GM23248 (cell line): ENCODE results near the gene TEKTIP1. TPM values are rescaled to one million over a fixed set of nuclear protein-coding genes. Genes with fewer than 3 reads are reported as not detected.

Experiments
- DNase-seq: peaks from one replicate; pipeline ENCODE4 v3.0.0-alpha.2; 2015
- H2AFZ ChIP-seq: fragments of 200-600 bp; sonication (generic); 2 replicates; pipeline ENCODE4 v1.6.1; 2016; ENCODE audit warnings: antibody characterized with exemption
- H3F3A ChIP-seq: fragments of 200-600 bp; sonication (generic); 2 replicates; pipeline ENCODE4 v1.6.1; 2016; ENCODE audit warnings: mild to moderate bottlenecking, antibody characterized with exemption, mixed run types; ENCODE audit not compliant: insufficient read depth
- H3K27ac ChIP-seq: fragments of 200-600 bp; sonication (generic); 2 replicates; pipeline ENCODE4 v1.5.1; 2016; ENCODE audit warnings: mild to moderate bottlenecking
- H3K27me3 ChIP-seq: fragments of 200-600 bp; sonication (generic); replicated peaks from 2 replicates; pipeline ENCODE4 v1.6.1; 2016; ENCODE audit warnings: mild to moderate bottlenecking; ENCODE audit not compliant: insufficient read depth
- H3K36me3 ChIP-seq: fragments of 200-600 bp; sonication (generic); 2 replicates; pipeline ENCODE4 v1.6.1; 2016; ENCODE audit warnings: low read depth, mild to moderate bottlenecking
- H3K4me1 ChIP-seq: fragments of 200-600 bp; sonication (generic); 2 replicates; pipeline ENCODE4 v1.6.1; 2016; ENCODE audit warnings: mild to moderate bottlenecking; ENCODE audit not compliant: insufficient read depth
- H3K4me2 ChIP-seq: fragments of 200-600 bp; sonication (generic); one replicate; pipeline ENCODE4 v1.6.1; 2016; ENCODE audit warnings: mild to moderate bottlenecking; ENCODE audit not compliant: unreplicated experiment
- H3K4me3 ChIP-seq: fragments of 200-600 bp; sonication (generic); 2 replicates; pipeline ENCODE4 v1.5.1; 2016; ENCODE audit warnings: mild to moderate bottlenecking
- H3K79me2 ChIP-seq: fragments of 200-600 bp; sonication (generic); 2 replicates; pipeline ENCODE4 v1.6.1; 2016; ENCODE audit warnings: mild to moderate bottlenecking; ENCODE audit not compliant: insufficient read depth
- H3K9ac ChIP-seq: fragments of 200-600 bp; sonication (generic); 2 replicates; pipeline ENCODE4 v1.6.1; 2016; ENCODE audit warnings: mild to moderate bottlenecking
- H3K9me2 ChIP-seq: fragments of 200-600 bp; sonication (generic); 2 replicates; pipeline ENCODE4 v1.6.1; 2016; ENCODE audit warnings: mixed run types, mild to moderate bottlenecking, moderate library complexity; ENCODE audit not compliant: insufficient read depth
- H3K9me3 ChIP-seq: fragments of 200-600 bp; sonication (generic); one replicate; pipeline ENCODE4 v1.6.1; 2017; ENCODE audit warnings: low read depth
- H4K20me1 ChIP-seq: fragments of 200-600 bp; sonication (generic); 2 replicates; pipeline ENCODE4 v1.6.0; 2016; ENCODE audit not compliant: insufficient read depth
- EZH2 ChIP-seq: fragments of 200-600 bp; sonication (generic); IDR thresholded peaks from 2 replicates; pipeline ENCODE4 v1.6.1; 2018; ENCODE audit warnings: antibody characterized with exemption, mild to moderate bottlenecking; ENCODE audit not compliant: insufficient read depth, poor library complexity, severe bottlenecking
- EZH2phosphoT487 ChIP-seq: fragments of 200-600 bp; sonication (generic); IDR thresholded peaks from 2 replicates; pipeline ENCODE4 v1.6.1; 2018; ENCODE audit warnings: antibody characterized with exemption, moderate library complexity, mild to moderate bottlenecking, low read depth; ENCODE audit not compliant: insufficient read depth
- WGBS, 2 experiments: methylation state at CpG; one replicate each; pipeline ENCODE4 v1.1.6; 2015 to 2017; ENCODE audit warnings: low lambda C conversion rate in 2 of 2, low coverage in 1 of 2; ENCODE audit errors: missing lambda C conversion rate in 2 of 2; 5-methylcytosine and 5-hydroxymethylcytosine counted together
- in situ Hi-C: fragments of 300-500 bp; cut with MboI; formaldehyde crosslinking; loops from 2 replicates; pipeline ENCODE4 v1.15.0; 2020
- polyA plus RNA-seq: library from polyadenylated mRNA; unstranded; fragments of >200 nt; fragmentation: Nextera tagmentation; extraction: Ambion mirVana; gene quantifications from 2 replicates; pipeline ENCODE4 v1.2.1, GENCODE V29; 2016
- total RNA-seq: library from RNA; depleted of rRNA; stranded (reverse); fragments of >200 nt; shearing (Covaris generic); gene quantifications from 2 replicates; pipeline ENCODE4 v1.2.3, GENCODE V29; 2014

TEKTIP1 gene
- total and polyA plus RNA-seq, 2 experiments from 2014 or later = not detected

- Histone ChIP-seq H3K9me3 (no peaks in the 10 kb centered on the region), H3K27me3 (no peaks in the 10 kb centered on the region), H3K9me2 (no peaks in the 10 kb centered on the region), H3K4me3 (no peak overlapping the region), H3K9ac (no peak overlapping the region), H4K20me1 (no peaks in the 10 kb centered on the region), H3K27ac (no peak overlapping the region), H3K4me2 (no peak overlapping the region), H2AFZ (no peak overlapping the region), H3K4me1 (peaks cover 8% of the 10 kb centered on the region; the same call in 1 of the 2 replicates), H3K36me3 (no peaks in the 10 kb centered on the region), H3F3A (peaks cover 6% of the 10 kb centered on the region; the same call in 1 of the 2 replicates), H3K79me2 (peaks cover 95% of the 10 kb centered on the region)
- in situ Hi-C loops = no loop called here
- no peak for DNase-seq
- 84 to 91% methylated on average over 21 to 22 of the region's 22 CpGs for WGBS, 2 experiments
- TF ChIP-seq EZH2 (no peak), EZH2phosphoT487 (no peak)
These were observed 28.2 kb upstream of the TEKTIP1 start for GRCh38 chr19:3510727-3511126.

GRCh38 chr19:3511506-3512251, 27.3 kb upstream of the TEKTIP1 start:
- H3F3A ChIP-seq = peaks cover 6% of the 10 kb centered on the region; the same call in 1 of the 2 replicates
- H3K27ac ChIP-seq = no peak overlapping the region
- H3K27me3 ChIP-seq = no peaks in the 10 kb centered on the region
- TF ChIP-seq EZH2phosphoT487 (no peak), EZH2 (no peak)
- H3K4me1 ChIP-seq = peaks cover 8% of the 10 kb centered on the region; the same call in 1 of the 2 replicates
- no peaks in the 10 kb centered on the region for H3K36me3 ChIP-seq
- H2AFZ ChIP-seq = no peak overlapping the region
- 67 to 72% methylated on average over 25 to 26 of the region's 26 CpGs for WGBS, 2 experiments
- DNase-seq = no peak
- H3K9ac ChIP-seq = no peak overlapping the region
- in situ Hi-C loops = no loop called here
- no peak overlapping the region for H3K4me3 ChIP-seq
- H3K9me3 ChIP-seq = no peaks in the 10 kb centered on the region
- peaks cover 100% of the 10 kb centered on the region for H3K79me2 ChIP-seq
- no peak overlapping the region for H3K4me2 ChIP-seq
- peaks cover under 1% of the 10 kb centered on the region; the same call in 1 of the 2 replicates for H4K20me1 ChIP-seq
- H3K9me2 ChIP-seq = no peaks in the 10 kb centered on the region

- Histone ChIP-seq H3F3A (peaks cover 6% of the 10 kb centered on the region; the same call in 1 of the 2 replicates), H3K9me3 (no peaks in the 10 kb centered on the region), H3K9me2 (no peaks in the 10 kb centered on the region), H3K4me3 (no peak overlapping the region), H3K27ac (no peak overlapping the region), H3K4me2 (no peak overlapping the region), H3K79me2 (peaks cover 100% of the 10 kb centered on the region), H3K36me3 (no peaks in the 10 kb centered on the region), H3K27me3 (no peaks in the 10 kb centered on the region), H3K9ac (no peak overlapping the region), H4K20me1 (peaks cover 4% of the 10 kb centered on the region; the same call in 1 of the 2 replicates), H3K4me1 (peaks cover 8% of the 10 kb centered on the region; the same call in 1 of the 2 replicates), H2AFZ (no peak overlapping the region)
- DNase-seq = no peak
- TF ChIP-seq EZH2phosphoT487 (no peak), EZH2 (no peak)
- WGBS, 2 experiments = 83 to 86% methylated on average over 17 of the region's 17 CpGs
- in situ Hi-C loops = no loop called here
These were observed 26.3 kb upstream of the TEKTIP1 start for GRCh38 chr19:3512562-3513228.

- DNase-seq = no peak
These were observed 25.5 kb upstream of the TEKTIP1 start for GRCh38 chr19:3513229-3514140.

More at GRCh38 chr19:3513229-3514140, 25.5 kb upstream of the TEKTIP1 start:
- Histone ChIP-seq H3K9ac (no peak overlapping the region), H3K27me3 (no peaks in the 10 kb centered on the region), H3K4me3 (no peak overlapping the region), H3K4me1 (peaks cover 8% of the 10 kb centered on the region; the same call in 1 of the 2 replicates), H4K20me1 (peaks cover 4% of the 10 kb centered on the region; the same call in 1 of the 2 replicates), H3F3A (peaks cover 6% of the 10 kb centered on the region; the same call in 1 of the 2 replicates), H3K36me3 (no peaks in the 10 kb centered on the region), H2AFZ (no peak overlapping the region), H3K9me2 (no peaks in the 10 kb centered on the region), H3K9me3 (no peaks in the 10 kb centered on the region), H3K4me2 (no peak overlapping the region), H3K27ac (no peak overlapping the region), H3K79me2 (peaks cover 100% of the 10 kb centered on the region)
- in situ Hi-C loops = no loop called here
- TF ChIP-seq EZH2 = no peak
- TF ChIP-seq EZH2phosphoT487 = no peak
- 87% methylated on average over 23 of the region's 23 CpGs for WGBS, 2 experiments
